ENCODE measurements around the gene GRIP2.

The GRIP2 gene

DNA sequence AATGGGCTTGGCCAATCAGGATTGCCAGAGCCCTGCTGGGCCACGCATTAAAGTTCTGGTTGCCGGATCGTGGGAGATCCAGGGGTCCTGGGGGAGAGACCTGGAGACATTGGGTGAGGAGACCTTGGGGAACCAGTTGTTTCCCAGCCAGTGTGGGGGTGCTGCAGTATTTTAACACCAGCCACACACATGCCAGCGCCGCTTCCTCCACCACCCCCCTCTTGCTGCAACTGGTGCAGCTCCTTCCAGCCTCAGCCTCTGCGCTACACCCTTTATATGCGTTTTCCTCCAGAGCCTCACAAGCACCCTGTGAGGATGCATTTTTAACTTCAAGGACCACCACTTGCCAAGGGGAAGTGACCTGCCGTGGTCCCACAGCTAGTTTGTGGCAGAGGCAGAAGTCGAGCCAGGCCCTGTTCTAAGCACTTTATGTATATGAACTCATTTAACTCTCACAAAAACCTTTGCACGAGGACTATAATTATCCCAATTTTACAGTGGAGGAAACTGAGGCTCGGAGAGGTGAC lies 29.4 kb upstream of the GRIP2 start:
- ATAC-seq = no peak
- TF ChIP-seq ISL1 (CRISPR knock-in tag; IDR thresholded peaks at IDR 0.05) = no peak
- no peak for TF ChIP-seq ZFP30 (CRISPR knock-in tag; IDR thresholded peaks at IDR 0.05)
- no peak for TF ChIP-seq CSDC2 (CRISPR knock-in tag; IDR thresholded peaks at IDR 0.05)

DNA sequence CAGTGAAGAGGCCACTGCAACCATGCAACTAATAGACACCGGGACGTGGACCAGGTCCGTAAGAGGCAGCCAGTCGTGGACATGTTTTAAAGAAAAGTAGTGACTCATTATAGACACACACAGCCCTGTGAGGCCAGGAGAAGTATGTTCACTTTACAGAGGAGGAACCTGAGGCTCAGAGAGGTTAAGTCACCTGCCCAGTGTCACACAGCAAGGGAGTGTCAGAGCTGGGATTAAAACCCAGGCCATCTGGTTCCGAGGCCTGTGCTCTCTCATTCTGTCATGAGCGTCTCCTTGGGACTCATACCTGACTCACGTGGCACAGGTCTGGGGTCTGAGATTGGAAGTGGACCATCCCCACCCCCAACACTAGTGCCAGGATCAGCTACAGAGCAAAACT lies 28.1 kb upstream of the GRIP2 start:
- ATAC-seq = no peak
- TF ChIP-seq GLIS3 (CRISPR knock-in tag; IDR thresholded peaks at IDR 0.05) (no peak), ZFP3 (CRISPR knock-in tag; IDR thresholded peaks at IDR 0.05) (no peak), ESRRG (CRISPR knock-in tag; IDR thresholded peaks at IDR 0.05) (no peak), ISL1 (CRISPR knock-in tag; IDR thresholded peaks at IDR 0.05) (no peak), ZC3H10 (CRISPR knock-in tag; IDR thresholded peaks at IDR 0.05) (no peak), PPARA (CRISPR knock-in tag; IDR thresholded peaks at IDR 0.05; ENCODE audit: borderline replicate concordance) (no peak), BACH2 (CRISPR knock-in tag; IDR thresholded peaks at IDR 0.05; ENCODE audit: borderline replicate concordance) (no peak)
- TF ChIP-seq, protein P1, sequence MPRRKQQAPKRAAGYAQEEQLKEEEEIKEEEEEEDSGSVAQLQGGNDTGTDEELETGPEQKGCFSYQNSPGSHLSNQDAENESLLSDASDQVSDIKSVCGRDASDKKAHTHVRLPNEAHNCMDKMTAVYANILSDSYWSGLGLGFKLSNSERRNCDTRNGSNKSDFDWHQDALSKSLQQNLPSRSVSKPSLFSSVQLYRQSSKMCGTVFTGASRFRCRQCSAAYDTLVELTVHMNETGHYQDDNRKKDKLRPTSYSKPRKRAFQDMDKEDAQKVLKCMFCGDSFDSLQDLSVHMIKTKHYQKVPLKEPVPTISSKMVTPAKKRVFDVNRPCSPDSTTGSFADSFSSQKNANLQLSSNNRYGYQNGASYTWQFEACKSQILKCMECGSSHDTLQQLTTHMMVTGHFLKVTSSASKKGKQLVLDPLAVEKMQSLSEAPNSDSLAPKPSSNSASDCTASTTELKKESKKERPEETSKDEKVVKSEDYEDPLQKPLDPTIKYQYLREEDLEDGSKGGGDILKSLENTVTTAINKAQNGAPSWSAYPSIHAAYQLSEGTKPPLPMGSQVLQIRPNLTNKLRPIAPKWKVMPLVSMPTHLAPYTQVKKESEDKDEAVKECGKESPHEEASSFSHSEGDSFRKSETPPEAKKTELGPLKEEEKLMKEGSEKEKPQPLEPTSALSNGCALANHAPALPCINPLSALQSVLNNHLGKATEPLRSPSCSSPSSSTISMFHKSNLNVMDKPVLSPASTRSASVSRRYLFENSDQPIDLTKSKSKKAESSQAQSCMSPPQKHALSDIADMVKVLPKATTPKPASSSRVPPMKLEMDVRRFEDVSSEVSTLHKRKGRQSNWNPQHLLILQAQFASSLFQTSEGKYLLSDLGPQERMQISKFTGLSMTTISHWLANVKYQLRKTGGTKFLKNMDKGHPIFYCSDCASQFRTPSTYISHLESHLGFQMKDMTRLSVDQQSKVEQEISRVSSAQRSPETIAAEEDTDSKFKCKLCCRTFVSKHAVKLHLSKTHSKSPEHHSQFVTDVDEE (CRISPR knock-in tag; IDR thresholded peaks at IDR 0.05) = no peak

DNA sequence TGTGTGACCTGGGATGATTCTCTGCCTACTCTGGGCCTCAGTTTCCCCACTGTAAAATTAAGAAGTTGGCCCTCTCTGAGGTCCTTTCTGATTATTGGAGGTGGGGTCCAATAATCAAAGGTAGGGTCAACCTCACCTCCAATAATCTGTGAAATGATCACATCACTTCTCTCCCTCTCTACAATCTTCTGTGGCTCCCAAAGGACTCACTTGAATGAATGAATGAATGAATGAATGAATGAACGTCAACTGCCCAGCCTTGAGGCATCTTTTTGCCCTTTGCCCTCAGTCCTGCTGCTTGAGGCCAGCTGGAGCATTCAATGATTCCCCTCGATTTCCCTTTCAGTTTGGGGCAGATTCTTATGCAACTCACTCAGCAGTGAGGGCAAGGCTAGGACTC lies 26.7 kb upstream of the GRIP2 start:
- no peak for ATAC-seq
- TF ChIP-seq ZNF70 (CRISPR knock-in tag; IDR thresholded peaks at IDR 0.05) (peak; percentile 90), ZNF8 (CRISPR knock-in tag; IDR thresholded peaks at IDR 0.05) (no peak), TCF4 (CRISPR knock-in tag; IDR thresholded peaks at IDR 0.05; ENCODE audit: borderline replicate concordance) (no peak)
- TF ChIP-seq, protein P2, sequence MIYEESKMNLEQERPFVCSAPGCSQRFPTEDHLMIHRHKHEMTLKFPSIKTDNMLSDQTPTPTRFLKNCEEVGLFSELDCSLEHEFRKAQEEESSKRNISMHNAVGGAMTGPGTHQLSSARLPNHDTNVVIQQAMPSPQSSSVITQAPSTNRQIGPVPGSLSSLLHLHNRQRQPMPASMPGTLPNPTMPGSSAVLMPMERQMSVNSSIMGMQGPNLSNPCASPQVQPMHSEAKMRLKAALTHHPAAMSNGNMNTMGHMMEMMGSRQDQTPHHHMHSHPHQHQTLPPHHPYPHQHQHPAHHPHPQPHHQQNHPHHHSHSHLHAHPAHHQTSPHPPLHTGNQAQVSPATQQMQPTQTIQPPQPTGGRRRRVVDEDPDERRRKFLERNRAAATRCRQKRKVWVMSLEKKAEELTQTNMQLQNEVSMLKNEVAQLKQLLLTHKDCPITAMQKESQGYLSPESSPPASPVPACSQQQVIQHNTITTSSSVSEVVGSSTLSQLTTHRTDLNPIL (CRISPR knock-in tag; IDR thresholded peaks at IDR 0.05; ENCODE audit: low read depth) = no peak

DNA sequence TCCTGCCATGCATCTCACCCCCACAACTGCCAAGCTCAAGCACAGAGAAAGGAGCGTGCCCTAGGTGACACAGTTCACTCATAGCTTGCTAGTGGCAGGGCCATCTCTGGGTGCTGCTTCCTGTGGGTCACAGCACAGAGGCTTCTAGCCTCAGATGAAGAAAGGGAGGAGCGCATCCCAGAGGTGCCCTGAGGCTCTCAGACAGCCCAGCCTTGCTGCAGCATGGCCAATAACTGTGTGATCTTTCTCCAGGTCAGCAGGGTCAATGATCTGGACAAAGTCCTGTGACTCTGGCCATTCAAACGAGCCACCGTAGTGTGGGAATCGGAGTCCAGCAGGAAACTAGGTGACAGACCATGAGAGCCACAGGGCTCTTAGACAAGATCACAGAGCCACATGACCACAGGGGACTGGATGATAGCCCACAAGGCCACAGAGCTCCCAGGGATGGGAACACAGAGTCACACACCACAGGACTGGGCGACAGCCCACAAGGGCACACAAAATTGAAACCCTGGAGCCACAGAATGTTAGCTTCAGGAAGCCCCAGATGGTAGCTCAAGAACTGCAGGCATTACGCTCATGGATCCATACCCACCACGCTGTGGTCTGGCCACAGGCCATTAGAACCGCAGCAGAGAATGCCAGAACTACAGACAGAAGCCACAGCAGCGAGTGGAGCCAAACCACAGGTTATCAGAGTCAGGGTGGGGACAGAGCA lies 25.9 kb upstream of the GRIP2 start:
- peak; percentile 32; the same call in 2 of the 3 replicates for ATAC-seq
- TF ChIP-seq ARNTL (CRISPR knock-in tag; IDR thresholded peaks at IDR 0.05; ENCODE audit: borderline replicate concordance, low read depth) (no peak), ZFP30 (CRISPR knock-in tag; IDR thresholded peaks at IDR 0.05) (no peak), ZNF565 (CRISPR knock-in tag; conservative IDR thresholded peaks at IDR 0.05; ENCODE audit: low read depth) (no peak), RARB (CRISPR knock-in tag; IDR thresholded peaks at IDR 0.05) (no peak), OSR1 (CRISPR knock-in tag; IDR thresholded peaks at IDR 0.05) (no peak)
- TF ChIP-seq, protein P3, sequence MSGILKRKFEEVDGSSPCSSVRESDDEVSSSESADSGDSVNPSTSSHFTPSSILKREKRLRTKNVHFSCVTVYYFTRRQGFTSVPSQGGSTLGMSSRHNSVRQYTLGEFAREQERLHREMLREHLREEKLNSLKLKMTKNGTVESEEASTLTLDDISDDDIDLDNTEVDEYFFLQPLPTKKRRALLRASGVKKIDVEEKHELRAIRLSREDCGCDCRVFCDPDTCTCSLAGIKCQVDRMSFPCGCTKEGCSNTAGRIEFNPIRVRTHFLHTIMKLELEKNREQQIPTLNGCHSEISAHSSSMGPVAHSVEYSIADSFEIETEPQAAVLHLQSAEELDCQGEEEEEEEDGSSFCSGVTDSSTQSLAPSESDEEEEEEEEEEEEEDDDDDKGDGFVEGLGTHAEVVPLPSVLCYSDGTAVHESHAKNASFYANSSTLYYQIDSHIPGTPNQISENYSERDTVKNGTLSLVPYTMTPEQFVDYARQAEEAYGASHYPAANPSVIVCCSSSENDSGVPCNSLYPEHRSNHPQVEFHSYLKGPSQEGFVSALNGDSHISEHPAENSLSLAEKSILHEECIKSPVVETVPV (CRISPR knock-in tag; IDR thresholded peaks at IDR 0.05) = no peak
- TF ChIP-seq, protein P4, sequence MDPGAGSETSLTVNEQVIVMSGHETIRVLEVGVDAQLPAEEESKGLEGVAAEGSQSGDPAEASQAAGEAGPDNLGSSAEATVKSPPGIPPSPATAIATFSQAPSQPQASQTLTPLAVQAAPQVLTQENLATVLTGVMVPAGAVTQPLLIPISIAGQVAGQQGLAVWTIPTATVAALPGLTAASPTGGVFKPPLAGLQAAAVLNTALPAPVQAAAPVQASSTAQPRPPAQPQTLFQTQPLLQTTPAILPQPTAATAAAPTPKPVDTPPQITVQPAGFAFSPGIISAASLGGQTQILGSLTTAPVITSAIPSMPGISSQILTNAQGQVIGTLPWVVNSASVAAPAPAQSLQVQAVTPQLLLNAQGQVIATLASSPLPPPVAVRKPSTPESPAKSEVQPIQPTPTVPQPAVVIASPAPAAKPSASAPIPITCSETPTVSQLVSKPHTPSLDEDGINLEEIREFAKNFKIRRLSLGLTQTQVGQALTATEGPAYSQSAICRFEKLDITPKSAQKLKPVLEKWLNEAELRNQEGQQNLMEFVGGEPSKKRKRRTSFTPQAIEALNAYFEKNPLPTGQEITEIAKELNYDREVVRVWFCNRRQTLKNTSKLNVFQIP (CRISPR knock-in tag; IDR thresholded peaks at IDR 0.05; ENCODE audit: borderline replicate concordance, low read depth) = no peak
- TF ChIP-seq, protein P2 (CRISPR knock-in tag; IDR thresholded peaks at IDR 0.05; ENCODE audit: low read depth) = no peak
